Stimulated activated CD4-positive, alpha-beta T cell treated with anti-CD3 and anti-CD28 coated beads, Interleukin-12 subunit alpha, Interleukin-12 subunit beta, amount 100 ng/mL, for 48 hours (primary cell): Measurements from ENCODE around the gene SIDT1.

Experiments used
- DNase-seq, 3 donors: peaks; one replicate each; pipeline ENCODE4 v3.0.0-alpha.2; 2020; ENCODE audit warnings: low read depth in 2 of 3, low spot score in 1 of 3

Gene SIDT1

GRCh38 chr3:113594066-113594465 is 61.7 kb downstream of the SIDT1 start:
- DNase-seq: no peak

- DNase-seq: no peak
Observed at GRCh38 chr3:113597596-113598354, 65.4 kb downstream of the SIDT1 start.

GRCh38 chr3:113600418-113601182 is 68.2 kb downstream of the SIDT1 start:
- DNase-seq: no peak

GRCh38 chr3:113601240-113601639 is 68.9 kb downstream of the SIDT1 start:
- DNase-seq: no peak

- no peak for DNase-seq
Observed at GRCh38 chr3:113602256-113602655, 69.9 kb downstream of the SIDT1 start.

GRCh38 chr3:113602836-113603235 is 70.5 kb downstream of the SIDT1 start:
- DNase-seq: no peak

- DNase-seq: peak; percentile 8 to 17 (median 8)
Observed at GRCh38 chr3:113606539-113607218, 74.3 kb downstream of the SIDT1 start.

GRCh38 chr3:113607219-113607596 is 74.9 kb downstream of the SIDT1 start:
- no peak for DNase-seq

- no peak for DNase-seq
Observed at GRCh38 chr3:113614402-113614801, 82.0 kb downstream of the SIDT1 start.

- DNase-seq: no peak
Observed at GRCh38 chr3:113615976-113616375, 83.6 kb downstream of the SIDT1 start.

- DNase-seq: no peak
Observed at GRCh38 chr3:113617726-113618125, 85.4 kb downstream of the SIDT1 start.

GRCh38 chr3:113620091-113620490 is 87.7 kb downstream of the SIDT1 start:
- DNase-seq: no peak

- no peak for DNase-seq
Observed at GRCh38 chr3:113623324-113623723, 91.0 kb downstream of the SIDT1 start.

GRCh38 chr3:113623811-113624210 is 91.5 kb downstream of the SIDT1 start:
- DNase-seq: no peak

GRCh38 chr3:113625834-113626233 is 93.5 kb downstream of the SIDT1 start:
- DNase-seq: no peak

- peak in 1 of 3 donors; percentile 3 for DNase-seq
Observed at GRCh38 chr3:113626503-113627371, 94.4 kb downstream of the SIDT1 start.

- no peak for DNase-seq
Observed at GRCh38 chr3:113628316-113628715, 96.0 kb downstream of the SIDT1 start.

GRCh38 chr3:113628788-113629187 is 96.4 kb downstream of the SIDT1 start:
- DNase-seq: no peak

GRCh38 chr3:113629584-113630421 is 97.4 kb downstream of the SIDT1 start:
- no peak for DNase-seq

GRCh38 chr3:113630956-113631542 is 98.7 kb downstream of the SIDT1 start:
- DNase-seq: no peak
